ENCODE data around the gene PDIA4.
"Not testable (repeated sequence)": the region's sequence is repeated elsewhere in the genome, so short reads cannot be mapped to it uniquely, and the experiment has no call there.

Gene PDIA4

DNA sequence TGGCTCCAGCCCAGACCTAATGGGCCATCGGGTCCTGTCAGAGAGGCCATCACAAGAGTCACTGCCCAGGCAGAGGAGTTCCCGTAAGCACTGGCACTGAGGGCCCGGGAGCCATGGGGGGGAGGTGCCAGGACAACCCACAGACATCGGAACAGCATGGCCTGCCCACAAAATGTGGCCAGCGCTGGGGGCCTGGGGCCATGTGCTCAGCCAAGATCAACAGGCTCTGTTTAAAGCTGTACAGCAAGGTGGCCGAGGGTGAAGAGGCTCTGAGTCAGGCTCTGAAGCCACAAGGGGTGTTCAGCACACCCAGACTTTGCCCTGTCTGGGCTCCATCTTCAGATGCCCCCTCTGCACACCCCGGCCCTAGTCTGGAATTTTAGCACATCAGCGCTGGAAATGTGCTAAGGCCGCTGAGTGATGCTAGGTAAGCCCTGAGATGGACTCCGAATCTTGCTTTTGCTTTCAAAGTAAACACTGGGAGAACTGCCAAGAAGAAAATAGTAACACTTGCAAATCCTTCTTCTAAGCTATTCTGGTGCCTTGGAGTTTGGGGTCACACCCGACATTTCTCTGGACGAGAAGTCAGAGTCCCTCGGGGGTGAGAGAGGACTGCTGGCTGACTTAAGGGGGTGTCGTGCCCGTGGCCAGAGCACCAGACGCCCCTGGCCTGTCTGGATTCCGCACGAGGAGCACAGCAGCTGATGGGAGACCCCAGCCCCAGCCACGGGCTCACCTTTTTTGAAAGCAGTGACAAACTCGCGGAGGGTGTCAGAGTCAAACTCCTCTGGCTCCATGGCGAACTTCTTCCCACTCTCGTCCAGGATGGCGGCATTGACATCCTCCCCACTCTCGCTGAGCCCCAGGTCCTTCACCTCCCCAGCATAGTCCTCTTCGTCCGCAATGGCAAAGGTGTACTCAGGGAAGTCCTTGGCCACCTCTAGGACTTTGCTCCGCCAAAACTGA lies 23.6 kb downstream of the PDIA4 start:
- DNase-seq: no peak

GRCh38 chr7:149003560-149004305 lies 24.6 kb downstream of the PDIA4 start:
- DNase-seq: no peak

DNA sequence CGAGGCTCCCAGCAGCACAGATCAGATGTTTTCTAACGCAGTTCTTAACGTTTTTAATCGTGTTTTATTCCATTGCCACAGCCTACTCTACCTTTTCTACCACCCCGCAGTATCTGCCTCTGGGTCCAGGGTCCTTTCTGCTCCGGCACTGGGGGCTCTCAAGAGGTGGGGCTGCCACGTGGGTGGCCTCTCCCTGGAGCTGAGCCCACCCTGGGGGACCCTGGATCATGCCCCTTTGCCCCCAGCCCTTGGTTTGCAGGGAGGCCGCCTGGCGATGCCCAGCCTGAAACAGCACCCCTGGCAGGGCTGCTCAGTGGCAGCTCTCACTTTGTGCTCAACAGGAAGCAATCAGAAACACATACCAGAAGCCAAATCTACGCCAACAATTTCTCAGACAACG lies 25.3 kb downstream of the PDIA4 start:
- no peak for DNase-seq

GRCh38 chr7:149002604-149003003 lies 25.7 kb downstream of the PDIA4 start:
- no peak for DNase-seq

DNA sequence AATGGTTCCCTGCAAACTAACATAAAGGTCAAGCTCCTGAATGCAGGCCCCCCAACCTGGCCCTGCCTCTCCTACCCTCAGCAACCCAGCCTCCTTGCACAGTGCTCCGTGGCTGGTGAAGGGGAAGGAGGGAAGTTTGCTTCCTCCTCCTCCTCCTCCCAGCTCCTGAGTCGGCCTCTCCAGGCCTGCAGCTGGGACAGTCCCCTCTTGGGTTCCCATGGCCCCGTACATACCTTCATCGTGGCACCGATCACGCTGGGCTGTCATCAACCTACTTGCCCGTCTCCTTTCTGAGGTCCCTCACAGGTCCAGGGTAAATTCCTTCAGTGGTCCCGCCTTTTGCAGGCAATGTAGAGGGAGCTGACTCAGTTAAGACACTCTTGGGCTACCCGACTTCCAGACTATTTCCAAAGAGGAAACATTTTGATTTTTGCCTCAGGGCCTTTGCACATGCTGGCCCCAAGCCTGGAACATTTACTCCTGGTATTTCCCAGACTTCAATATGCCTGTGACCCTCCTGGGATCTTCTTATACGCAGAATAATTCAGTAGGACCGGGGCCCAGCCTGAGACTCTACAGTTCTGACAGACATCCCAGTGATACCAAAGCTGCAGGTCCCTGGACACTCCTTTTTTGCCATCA lies 26.8 kb downstream of the PDIA4 start:
- DNase-seq: no peak

DNA sequence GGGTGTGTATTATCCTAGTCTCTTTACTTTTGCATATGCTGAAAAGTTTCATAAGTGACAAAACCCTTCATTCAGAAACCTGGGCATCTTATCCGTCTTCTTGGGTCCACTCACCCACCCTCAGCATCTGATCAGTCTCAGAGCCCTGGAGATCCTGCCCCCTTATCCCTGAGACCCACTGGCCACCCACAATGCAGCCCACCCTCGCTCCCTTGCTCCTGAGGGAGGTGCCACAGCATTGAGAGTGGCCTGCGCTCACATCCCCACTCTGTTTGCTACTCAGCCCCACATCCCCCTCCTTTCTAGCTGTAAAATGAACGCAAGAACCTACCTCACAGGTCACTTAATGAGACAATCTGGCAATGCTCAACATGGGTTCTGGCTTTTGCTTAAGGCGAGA lies 27.3 kb downstream of the PDIA4 start:
- DNase-seq: no peak

- DNase-seq: no peak
Measured at GRCh38 chr7:148999192-148999591, 29.1 kb downstream of the PDIA4 start.

- DNase-seq: no peak
Measured at GRCh38 chr7:148997497-148997896, 30.8 kb downstream of the PDIA4 start.

GRCh38 chr7:148994576-148994975 lies 33.7 kb downstream of the PDIA4 start:
- no peak for DNase-seq

GRCh38 chr7:148993193-148993592 lies 35.1 kb downstream of the PDIA4 start:
- no peak for DNase-seq

DNA sequence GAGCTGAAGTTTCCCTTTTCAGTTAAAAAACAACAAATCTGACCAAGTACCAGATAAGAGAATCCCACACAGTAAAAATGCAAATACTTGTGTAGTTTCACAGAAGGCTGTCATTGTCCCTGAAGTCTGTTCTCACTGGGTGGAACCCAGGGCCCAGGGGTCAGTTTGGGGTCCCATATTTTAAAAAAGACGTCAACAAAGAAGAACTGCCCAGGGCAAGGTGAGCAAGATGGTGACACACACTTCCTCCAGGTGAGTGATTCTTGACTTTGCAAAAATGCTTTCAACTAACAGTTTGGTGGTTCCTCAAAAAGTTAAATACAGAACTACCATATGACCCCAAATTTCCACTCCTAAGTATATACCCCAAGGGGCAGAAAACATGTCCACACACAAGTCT lies 36.8 kb downstream of the PDIA4 start:
- no peak for DNase-seq

GRCh38 chr7:148987751-148988512 lies 40.4 kb downstream of the PDIA4 start:
- DNase-seq: peak in 2 of 51 donors; percentile 50 to 55

- peak in 48 of 51 donors; percentile 19 to 94 (median 62) for DNase-seq
Measured at GRCh38 chr7:148987010-148987750, 41.1 kb downstream of the PDIA4 start.

DNA sequence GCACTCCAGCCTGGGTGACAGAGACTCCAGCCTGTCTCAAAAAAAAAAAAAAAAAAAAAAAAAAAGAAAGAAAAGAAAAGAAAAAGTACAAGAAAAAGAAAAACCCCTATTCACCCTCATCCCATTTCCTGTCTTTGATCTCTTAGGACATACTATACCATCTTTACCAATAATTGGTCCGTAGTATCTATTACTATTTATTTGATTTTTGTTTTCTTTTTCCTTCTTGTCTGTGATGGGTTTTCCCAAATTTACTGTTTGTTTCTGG lies 41.6 kb downstream of the PDIA4 start:
- DNase-seq: no peak

- peak in 38 of 51 donors; percentile 16 to 91 (median 48) for DNase-seq
Measured at GRCh38 chr7:148983200-148984146, 44.8 kb downstream of the PDIA4 start.

- peak in 4 of 51 donors; percentile 17 to 67 (median 40) for DNase-seq
Measured at GRCh38 chr7:148982654-148983199, 45.6 kb downstream of the PDIA4 start.

GRCh38 chr7:148979827-148980226 lies 48.5 kb downstream of the PDIA4 start:
- no peak for DNase-seq

GRCh38 chr7:148979072-148979471 lies 49.2 kb downstream of the PDIA4 start:
- not testable (repeated sequence) for DNase-seq

GRCh38 chr7:148978091-148978490 lies 50.2 kb downstream of the PDIA4 start:
- DNase-seq: no peak

Measured in hypothalamus (tissue), 51 donors.